CD8-positive, alpha-beta memory T cell (primary cell): ENCODE measurements around the gene TLE4. TPM values are rescaled to one million over a fixed set of nuclear protein-coding genes. Genes with fewer than 3 reads are reported as not detected.

Experiments used
- CTCF ChIA-PET: fragments of 350-600 bp; sonication (Branson Sonifier 250); formaldehyde crosslinking; loops from one replicate; lab custom pipeline; 2021; ENCODE audit warnings: antibody characterized with exemption; lab: Charles Lee
- POLR2A ChIA-PET: fragments of 350-600 bp; sonication (Branson Sonifier 250); formaldehyde crosslinking; loops from one replicate; lab custom pipeline; 2021; ENCODE audit warnings: antibody characterized with exemption; lab: Charles Lee
- DNase-seq, 5 donors: peaks; one replicate each; pipeline versions ENCODE4 v3.0.0 to v3.0.0-alpha.2; 2020 to 2022; ENCODE audit warnings: mixed read lengths in 1 of 5
- H3K27ac ChIP-seq: one replicate; pipeline ENCODE4 v1.7.0; 2013; ENCODE audit warnings: low read depth, mild to moderate bottlenecking, low read length, moderate library complexity
- H3K27me3 ChIP-seq: 2 replicates; pipeline ENCODE4 v1.7.0; 2013; ENCODE audit warnings: low read length, mild to moderate bottlenecking; ENCODE audit not compliant: insufficient read depth, poor library complexity, severe bottlenecking
- H3K36me3 ChIP-seq: 2 replicates; pipeline ENCODE4 v1.7.0; 2013; ENCODE audit warnings: mild to moderate bottlenecking, low read length, moderate library complexity; ENCODE audit not compliant: insufficient read depth
- H3K4me1 ChIP-seq: 2 replicates; pipeline ENCODE4 v1.7.0; 2013; ENCODE audit warnings: mild to moderate bottlenecking, low read length, moderate library complexity; ENCODE audit not compliant: insufficient read depth
- H3K4me3 ChIP-seq: 2 replicates; pipeline ENCODE4 v1.7.0; 2013; ENCODE audit warnings: mild to moderate bottlenecking, low read length
- H3K9me3 ChIP-seq: 2 replicates; pipeline ENCODE4 v1.7.0; 2013; ENCODE audit warnings: mild to moderate bottlenecking, low read length
- H3K27ac Mint-ChIP-seq, 8 donors: one replicate each; pipeline ENCODE4 v1.8.0; 2020 to 2021; ENCODE audit warnings: mixed read lengths in 8 of 8, mild to moderate bottlenecking in 6 of 8, inconsistent platforms in 3 of 8, moderate library complexity in 3 of 8
- H3K27me3 Mint-ChIP-seq, 2 donors: one replicate each; pipeline ENCODE4 v1.8.0; 2020 to 2021; ENCODE audit warnings: mixed read lengths in 2 of 2, mild to moderate bottlenecking in 1 of 2, moderate library complexity in 1 of 2
- H3K36me3 Mint-ChIP-seq, 3 donors: one replicate each; pipeline ENCODE4 v1.8.0; 2020 to 2021; ENCODE audit warnings: mixed read lengths in 3 of 3, inconsistent platforms in 1 of 3, mild to moderate bottlenecking in 1 of 3
- H3K4me1 Mint-ChIP-seq, 3 donors: one replicate each; pipeline ENCODE4 v1.8.0; 2020 to 2021; ENCODE audit warnings: mixed read lengths in 3 of 3, inconsistent platforms in 1 of 3, mild to moderate bottlenecking in 1 of 3
- H3K4me3 Mint-ChIP-seq, 7 donors: one replicate each; pipeline ENCODE4 v1.8.0; 2020 to 2021; ENCODE audit warnings: mixed read lengths in 7 of 7, mild to moderate bottlenecking in 6 of 7, moderate library complexity in 4 of 7, inconsistent platforms in 2 of 7
- H3K9me3 Mint-ChIP-seq, 5 donors: one replicate each; pipeline ENCODE4 v1.8.0; 2020 to 2022; ENCODE audit warnings: mixed read lengths in 5 of 5, mild to moderate bottlenecking in 3 of 5, moderate library complexity in 2 of 5, inconsistent platforms in 1 of 5
- polyA plus RNA-seq: library from polyadenylated mRNA; unstranded; fragments of 300-500 nt; fragmentation: Illumina TruSeq; gene quantifications from one replicate; pipeline ENCODE4 v1.2.3, GENCODE V29; 2021
- total RNA-seq, 2 experiments: library from RNA; stranded (reverse); gene quantifications; one replicate each; pipeline ENCODE4 v1.2.3, GENCODE V29; 2021

Gene TLE4
- total and polyA plus RNA-seq, 3 experiments from 2014 or later = 28.1 to 41.6 (median 29.2) TPM

DNA sequence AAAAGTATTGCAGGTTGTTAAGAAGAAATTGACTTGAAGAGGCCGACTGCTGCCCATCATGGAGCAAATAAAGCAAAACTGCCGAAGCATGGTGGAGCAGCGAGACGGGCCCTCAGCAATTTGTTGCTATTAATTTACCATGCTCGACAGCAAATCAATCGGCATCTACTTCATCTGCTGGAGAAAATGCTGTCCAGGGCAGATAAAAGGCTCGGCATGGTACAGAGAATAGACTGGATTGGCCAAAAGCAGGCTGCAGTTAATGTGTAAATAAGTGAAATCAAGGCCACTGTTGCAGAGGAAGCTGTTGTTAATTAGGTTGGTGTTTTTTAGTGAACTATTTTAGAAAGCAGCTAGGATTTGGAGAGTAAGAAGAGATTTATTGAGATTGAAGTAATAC lies 8.3 kb downstream of the TLE4 start:
- Histone ChIP-seq H3K36me3 (no peaks in the 10 kb centered on the region), H3K27me3 (no peaks in the 10 kb centered on the region), H3K9me3 (no peaks in the 10 kb centered on the region), H3K27ac (no peak overlapping the region), H3K4me3 (no peak overlapping the region), H3K4me1 (peaks cover 78% of the 10 kb centered on the region)
- peak overlapping the region in 7 of 8 donors; percentile 17 to 85 (median 66) for H3K27ac Mint-ChIP-seq
- H3K4me3 Mint-ChIP-seq = peak overlapping the region in 3 of 7 donors; percentile 0 to 52 (median 23)
- peaks cover 89 to 100% (median 99%) of the 10 kb centered on the region in 3 donors for H3K4me1 Mint-ChIP-seq
- CTCF ChIA-PET = interaction anchor here (1.4 kb wide), 1 partner anchor 8 kb away, joined by 4 read pairs; the partner anchor contains the start of gene TLE4
- DNase-seq = no peak
- peaks cover 0 to 25% (median 3%) of the 10 kb centered on the region in 3 donors for H3K36me3 Mint-ChIP-seq
- POLR2A ChIA-PET = interaction anchor here (1.0 kb wide), 1 partner anchor 8 kb away, joined by 3 read pairs; the partner anchor contains the start of gene TLE4
- no peaks in the 10 kb centered on the region for H3K27me3 Mint-ChIP-seq
- no peaks in the 10 kb centered on the region for H3K9me3 Mint-ChIP-seq

DNA sequence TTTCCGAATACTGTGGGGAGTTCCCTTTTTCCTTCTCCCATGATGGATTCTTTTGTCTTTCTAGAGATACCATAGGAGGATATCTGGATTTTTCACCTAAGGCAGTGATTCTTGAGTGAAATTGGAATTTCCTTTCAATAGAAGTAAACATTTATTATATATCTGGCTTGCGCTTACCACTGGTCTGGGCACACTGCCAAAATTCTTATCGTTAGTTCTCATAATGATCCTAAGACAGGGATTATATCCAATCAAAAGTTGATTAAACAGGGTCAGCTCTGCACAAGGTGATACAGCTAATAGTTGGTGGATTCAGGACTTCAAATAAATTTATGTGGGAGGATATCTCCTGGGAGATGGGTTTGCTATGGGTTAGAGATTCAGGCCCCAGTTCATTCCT lies 9.6 kb downstream of the TLE4 start:
- H3K4me1 ChIP-seq = peaks cover 72% of the 10 kb centered on the region
- no peak overlapping the region for H3K27ac ChIP-seq
- peaks cover 84 to 100% (median 99%) of the 10 kb centered on the region in 3 donors for H3K4me1 Mint-ChIP-seq
- peak overlapping the region; percentile 12 for H3K4me3 ChIP-seq
- no peaks in the 10 kb centered on the region for H3K9me3 Mint-ChIP-seq
- ChIA-PET POLR2A (interaction anchor here (1.3 kb wide), 1 partner anchor 8 kb away, joined by 4 read pairs; no protein-coding TSS in a partner anchor), CTCF (no interaction called here)
- H3K27ac Mint-ChIP-seq = peak overlapping the region; percentile 33 to 92 (median 81)
- peak overlapping the region in 6 of 7 donors; percentile 52 to 81 (median 62) for H3K4me3 Mint-ChIP-seq
- H3K27me3 Mint-ChIP-seq = no peaks in the 10 kb centered on the region
- H3K36me3 ChIP-seq = no peaks in the 10 kb centered on the region
- no peaks in the 10 kb centered on the region for H3K9me3 ChIP-seq
- DNase-seq = no peak
- no peaks in the 10 kb centered on the region for H3K27me3 ChIP-seq
- peaks cover under 1 to 22% (median 1%) of the 10 kb centered on the region in 3 donors for H3K36me3 Mint-ChIP-seq

DNA sequence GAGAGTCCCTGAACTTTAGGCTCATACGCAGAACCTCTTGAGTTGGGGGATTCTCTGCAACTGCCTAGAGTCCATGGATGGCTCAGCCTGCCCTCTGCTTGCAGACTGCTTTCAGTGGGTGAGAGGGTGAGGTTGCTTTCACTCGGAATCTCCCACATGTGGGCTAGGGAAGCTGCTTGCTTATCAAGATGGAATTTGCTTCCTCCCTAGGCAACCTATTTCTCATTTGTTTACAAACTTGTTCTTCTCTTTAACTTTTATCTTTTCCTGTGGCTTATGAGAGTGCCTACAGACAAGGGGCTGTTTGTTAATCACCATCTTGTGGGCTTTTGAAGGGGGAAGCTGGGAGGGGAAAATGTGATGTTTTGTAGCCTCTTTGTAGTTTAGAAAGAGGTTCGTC lies 10.0 kb downstream of the TLE4 start:
- H3K36me3 ChIP-seq = no peaks in the 10 kb centered on the region
- H3K4me3 Mint-ChIP-seq = peak overlapping the region; percentile 1 to 81 (median 57)
- H3K36me3 Mint-ChIP-seq = peaks cover 3 to 20% (median 3%) of the 10 kb centered on the region in 3 donors
- H3K27ac ChIP-seq = no peak overlapping the region
- no peaks in the 10 kb centered on the region for H3K9me3 Mint-ChIP-seq
- H3K27me3 ChIP-seq = no peaks in the 10 kb centered on the region
- ChIA-PET CTCF (no interaction called here), POLR2A (interaction anchor here (1.3 to 2.5 kb wide), 2 partner anchors 8 to 10 kb away, joined by 4 to 22 read pairs; partner anchors contain the start of gene TLE4)
- DNase-seq = peak in 4 of 5 donors; percentile 16 to 76 (median 50)
- no peaks in the 10 kb centered on the region for H3K9me3 ChIP-seq
- peak overlapping the region; percentile 12 for H3K4me3 ChIP-seq
- H3K4me1 Mint-ChIP-seq = peaks cover 82 to 99% (median 97%) of the 10 kb centered on the region in 3 donors
- H3K27ac Mint-ChIP-seq = peak overlapping the region; percentile 33 to 92 (median 81)
- H3K27me3 Mint-ChIP-seq = no peaks in the 10 kb centered on the region
- peaks cover 70% of the 10 kb centered on the region for H3K4me1 ChIP-seq

DNA sequence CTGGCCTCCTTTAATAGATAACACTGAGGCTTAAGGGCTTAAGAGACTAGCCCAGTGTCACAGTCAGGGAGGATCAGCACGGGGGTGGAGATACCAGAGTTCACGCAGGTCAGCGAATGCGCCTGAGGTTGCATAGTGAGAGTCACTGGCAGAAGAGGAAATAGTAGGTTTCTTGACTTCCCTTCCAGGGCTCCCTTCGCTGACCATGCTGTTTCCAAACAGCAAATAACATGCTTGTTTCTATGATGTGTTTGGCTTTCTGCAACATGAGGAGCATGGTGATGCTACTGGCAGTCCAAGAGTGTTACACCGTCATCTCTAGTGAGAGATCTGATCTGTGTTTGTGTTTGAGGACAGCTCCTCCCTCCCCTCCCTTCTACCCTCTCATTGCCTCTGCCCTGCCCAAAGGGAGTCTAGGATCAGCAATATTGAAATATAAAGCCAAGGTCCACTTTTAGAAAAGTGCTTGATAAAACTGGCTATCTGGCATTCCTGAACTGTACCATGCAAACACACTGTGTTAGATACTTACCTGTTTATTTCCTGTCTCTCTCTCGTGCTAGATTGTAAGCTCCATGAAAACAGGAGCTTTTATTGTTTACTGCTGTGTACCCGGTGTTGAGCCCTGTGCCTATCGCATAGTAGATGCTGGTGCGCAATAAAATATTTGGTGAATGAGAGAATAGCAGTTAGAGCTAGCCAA lies 12.3 kb downstream of the TLE4 start:
- Mint-ChIP-seq H3K36me3 (peaks cover 3 to 35% (median 14%) of the 10 kb centered on the region in 3 donors), H3K9me3 (no peaks in the 10 kb centered on the region), H3K27me3 (no peaks in the 10 kb centered on the region), H3K4me1 (peaks cover 71 to 91% (median 89%) of the 10 kb centered on the region in 3 donors), H3K4me3 (peak overlapping the region in 6 of 7 donors; percentile 23 to 66 (median 61)), H3K27ac (peak overlapping the region in 7 of 8 donors; percentile 29 to 66 (median 53))
- H3K4me3 ChIP-seq = no peak overlapping the region
- H3K36me3 ChIP-seq = no peaks in the 10 kb centered on the region
- H3K4me1 ChIP-seq = peaks cover 53% of the 10 kb centered on the region
- CTCF ChIA-PET = interaction anchor here (1.1 to 1.3 kb wide), 3 partner anchors 13 to 19 kb away, joined by 3 to 4 read pairs (median 3); partner anchors contain the start of gene TLE4
- H3K27ac ChIP-seq = no peak overlapping the region
- DNase-seq = peak in 1 of 5 donors; percentile 23
- POLR2A ChIA-PET = interaction anchor here (0.5 to 2.5 kb wide), 2 partner anchors 8 to 13 kb away, joined by 3 to 22 read pairs; partner anchors contain the start of gene TLE4
- H3K27me3 ChIP-seq = no peaks in the 10 kb centered on the region
- no peaks in the 10 kb centered on the region for H3K9me3 ChIP-seq

DNA sequence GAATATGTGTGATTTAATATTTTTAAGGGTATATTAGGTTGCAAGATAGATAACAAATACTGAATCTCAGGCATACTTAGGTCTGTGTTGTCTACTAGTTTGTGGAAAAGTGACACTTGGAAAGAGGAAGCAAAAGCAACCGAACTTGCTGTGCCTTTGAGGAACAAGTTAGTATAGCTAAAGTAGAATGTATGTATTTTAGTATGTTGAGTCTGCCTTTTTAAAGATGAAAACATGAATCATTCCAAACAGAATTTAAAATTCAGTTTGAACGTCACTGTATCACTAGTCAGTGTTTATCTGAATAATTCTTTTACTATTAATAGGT lies 12.9 kb downstream of the TLE4 start:
- peak overlapping the region in 2 of 7 donors; percentile 1 to 30 for H3K4me3 Mint-ChIP-seq
- POLR2A ChIA-PET = interaction anchor here (0.5 kb wide), 1 partner anchor 8 kb away, joined by 3 read pairs; no protein-coding TSS in a partner anchor
- DNase-seq = no peak
- Histone ChIP-seq H3K9me3 (no peaks in the 10 kb centered on the region), H3K4me1 (peaks cover 49% of the 10 kb centered on the region), H3K27ac (no peak overlapping the region), H3K27me3 (no peaks in the 10 kb centered on the region), H3K4me3 (no peak overlapping the region), H3K36me3 (no peaks in the 10 kb centered on the region)
- CTCF ChIA-PET = interaction anchor here (1.2 kb wide), 1 partner anchor 13 kb away, joined by 3 read pairs; the partner anchor contains the start of gene TLE4
- H3K27me3 Mint-ChIP-seq = no peaks in the 10 kb centered on the region
- peaks cover 72 to 91% (median 89%) of the 10 kb centered on the region in 3 donors for H3K4me1 Mint-ChIP-seq
- H3K27ac Mint-ChIP-seq = peak overlapping the region in 1 of 8 donors; percentile 35
- H3K9me3 Mint-ChIP-seq = no peaks in the 10 kb centered on the region
- peaks cover 6 to 37% (median 14%) of the 10 kb centered on the region in 3 donors for H3K36me3 Mint-ChIP-seq

DNA sequence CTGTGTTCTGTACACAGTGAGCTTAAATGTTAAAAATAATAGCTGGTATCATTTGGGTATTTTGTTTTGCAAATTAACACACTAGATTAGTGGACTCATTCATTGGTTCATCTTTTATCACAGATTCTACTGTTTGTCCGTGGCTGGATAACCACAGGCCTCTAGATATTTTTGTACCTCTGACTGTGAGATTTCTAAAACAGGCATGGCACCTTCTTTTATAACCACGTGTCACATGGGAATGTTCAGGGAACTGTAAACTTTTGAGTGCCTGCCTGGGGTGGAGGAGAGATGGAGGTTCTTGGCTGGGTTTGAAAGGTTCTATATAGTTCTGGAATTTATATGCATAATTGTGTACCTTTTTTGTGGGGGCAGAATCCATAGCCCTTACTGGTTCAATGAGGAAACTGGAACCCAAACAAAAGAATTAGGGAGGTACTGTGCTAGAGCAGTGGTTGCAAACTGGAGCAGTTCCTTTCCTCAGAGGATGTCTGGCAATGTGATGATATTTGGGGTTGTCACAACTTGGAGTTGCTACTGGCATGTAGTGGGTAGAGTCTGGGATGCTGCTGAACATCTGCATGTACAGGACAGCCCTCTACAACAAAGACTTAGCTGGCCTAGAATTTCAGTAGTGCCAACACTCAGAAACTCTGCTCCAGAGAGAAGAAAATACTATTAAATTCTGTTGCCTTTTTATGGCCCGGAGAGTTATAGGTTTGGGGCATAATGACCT lies 16.9 kb downstream of the TLE4 start:
- POLR2A ChIA-PET = no interaction called here
- Mint-ChIP-seq H3K4me3 (peak overlapping the region in 1 of 7 donors; percentile 36), H3K9me3 (no peaks in the 10 kb centered on the region), H3K27ac (no peak overlapping the region), H3K27me3 (no peaks in the 10 kb centered on the region), H3K36me3 (peaks cover 7 to 29% (median 14%) of the 10 kb centered on the region in 3 donors), H3K4me1 (peaks cover 67 to 90% (median 89%) of the 10 kb centered on the region in 3 donors)
- DNase-seq = no peak
- Histone ChIP-seq H3K27ac (no peak overlapping the region), H3K36me3 (no peaks in the 10 kb centered on the region), H3K9me3 (no peaks in the 10 kb centered on the region), H3K4me3 (no peak overlapping the region), H3K27me3 (no peaks in the 10 kb centered on the region), H3K4me1 (peaks cover 27% of the 10 kb centered on the region)
- CTCF ChIA-PET = interaction anchor here (2.2 kb wide), 1 partner anchor 17 kb away, joined by 5 read pairs; the partner anchor contains the start of gene TLE4

DNA sequence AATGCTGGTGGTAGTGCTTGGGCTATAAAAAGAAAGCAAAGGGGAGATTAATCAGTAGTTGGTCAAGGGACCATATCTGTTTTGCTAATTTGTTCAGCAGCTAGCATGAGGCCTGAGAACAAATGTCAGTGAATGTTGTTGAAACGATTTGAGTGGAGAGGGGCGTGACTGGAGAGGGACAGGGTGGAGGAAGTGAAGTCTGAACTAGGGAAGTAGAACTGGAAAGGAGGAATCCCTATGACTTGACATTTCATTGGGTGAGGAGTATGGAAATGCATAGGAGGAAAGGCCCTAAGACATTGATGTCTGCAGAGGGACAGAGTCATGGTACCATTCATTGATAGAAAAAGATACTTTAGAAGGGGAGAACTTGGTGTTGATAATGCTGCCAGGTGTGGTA lies 19.7 kb downstream of the TLE4 start:
- Mint-ChIP-seq H3K36me3 (peaks cover 5 to 25% (median 15%) of the 10 kb centered on the region in 3 donors), H3K27ac (peak overlapping the region in 2 of 8 donors; percentile 24 to 36), H3K4me1 (peaks cover 61 to 85% (median 80%) of the 10 kb centered on the region in 3 donors), H3K4me3 (peak overlapping the region in 3 of 7 donors; percentile 1 to 35 (median 13)), H3K9me3 (no peaks in the 10 kb centered on the region), H3K27me3 (no peaks in the 10 kb centered on the region)
- H3K27me3 ChIP-seq = no peaks in the 10 kb centered on the region
- H3K9me3 ChIP-seq = no peaks in the 10 kb centered on the region
- H3K27ac ChIP-seq = no peak overlapping the region
- no peaks in the 10 kb centered on the region for H3K36me3 ChIP-seq
- CTCF ChIA-PET = no interaction called here
- no peak for DNase-seq
- POLR2A ChIA-PET = no interaction called here
- H3K4me3 ChIP-seq = no peak overlapping the region
- peaks cover 26% of the 10 kb centered on the region for H3K4me1 ChIP-seq
